ENCODE results near the gene MMP17. TPM values are rescaled to one million over a fixed set of nuclear protein-coding genes. Genes with fewer than 3 reads are reported as not detected.

Gene MMP17
- total RNA-seq, 1 donor from 2014 or later, result 0.69 TPM

DNA sequence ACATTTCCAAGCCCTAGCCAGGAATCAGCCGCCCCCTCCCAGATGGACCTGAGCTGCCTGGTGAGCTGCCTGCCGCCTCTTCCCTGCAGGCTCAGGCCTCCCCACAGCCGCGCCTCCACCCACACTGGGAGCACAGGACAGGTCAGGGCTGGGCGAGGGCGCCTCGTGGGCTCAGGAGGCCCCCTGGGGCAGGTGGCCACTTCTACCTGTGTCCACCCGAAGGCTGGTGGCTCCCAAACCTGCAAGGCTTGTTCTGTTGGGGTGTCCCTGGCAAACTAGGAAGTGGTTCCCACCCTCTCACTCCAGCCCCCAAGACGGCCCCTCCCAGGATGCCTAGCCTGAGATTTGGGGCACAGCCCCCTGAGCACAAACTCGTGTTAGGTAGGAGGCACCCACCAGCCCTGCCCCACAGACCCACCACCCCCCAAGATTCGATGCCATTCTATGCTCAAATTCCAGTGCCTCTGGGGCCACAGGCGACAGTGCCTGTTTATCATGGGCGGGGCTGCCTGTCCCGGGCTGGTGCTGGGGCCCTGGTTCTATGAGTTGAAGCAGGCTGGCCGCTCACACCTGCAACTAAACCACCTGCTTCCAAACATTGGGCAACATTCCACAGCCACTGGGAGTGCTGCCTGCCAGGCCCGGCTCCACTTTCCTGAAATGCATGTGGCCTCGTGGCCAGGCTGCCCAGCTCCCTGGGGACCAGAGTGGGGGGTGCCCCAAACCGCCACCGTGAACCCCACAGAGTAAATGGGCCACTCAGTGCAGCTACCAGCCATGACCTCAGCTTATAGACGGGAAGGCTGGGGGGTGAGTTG, 6.8 kb downstream of the MMP17 start:
- no peak overlapping the region for H3K4me3 ChIP-seq (ENCODE audit: low read depth, low read length)
- no peak for DNase-seq (ENCODE audit: low read depth)
- TF ChIP-seq, protein P1, sequence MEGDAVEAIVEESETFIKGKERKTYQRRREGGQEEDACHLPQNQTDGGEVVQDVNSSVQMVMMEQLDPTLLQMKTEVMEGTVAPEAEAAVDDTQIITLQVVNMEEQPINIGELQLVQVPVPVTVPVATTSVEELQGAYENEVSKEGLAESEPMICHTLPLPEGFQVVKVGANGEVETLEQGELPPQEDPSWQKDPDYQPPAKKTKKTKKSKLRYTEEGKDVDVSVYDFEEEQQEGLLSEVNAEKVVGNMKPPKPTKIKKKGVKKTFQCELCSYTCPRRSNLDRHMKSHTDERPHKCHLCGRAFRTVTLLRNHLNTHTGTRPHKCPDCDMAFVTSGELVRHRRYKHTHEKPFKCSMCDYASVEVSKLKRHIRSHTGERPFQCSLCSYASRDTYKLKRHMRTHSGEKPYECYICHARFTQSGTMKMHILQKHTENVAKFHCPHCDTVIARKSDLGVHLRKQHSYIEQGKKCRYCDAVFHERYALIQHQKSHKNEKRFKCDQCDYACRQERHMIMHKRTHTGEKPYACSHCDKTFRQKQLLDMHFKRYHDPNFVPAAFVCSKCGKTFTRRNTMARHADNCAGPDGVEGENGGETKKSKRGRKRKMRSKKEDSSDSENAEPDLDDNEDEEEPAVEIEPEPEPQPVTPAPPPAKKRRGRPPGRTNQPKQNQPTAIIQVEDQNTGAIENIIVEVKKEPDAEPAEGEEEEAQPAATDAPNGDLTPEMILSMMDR (conservative IDR thresholded peaks at IDR 0.05; ENCODE audit: low read depth, low read length), result no peak

DNA sequence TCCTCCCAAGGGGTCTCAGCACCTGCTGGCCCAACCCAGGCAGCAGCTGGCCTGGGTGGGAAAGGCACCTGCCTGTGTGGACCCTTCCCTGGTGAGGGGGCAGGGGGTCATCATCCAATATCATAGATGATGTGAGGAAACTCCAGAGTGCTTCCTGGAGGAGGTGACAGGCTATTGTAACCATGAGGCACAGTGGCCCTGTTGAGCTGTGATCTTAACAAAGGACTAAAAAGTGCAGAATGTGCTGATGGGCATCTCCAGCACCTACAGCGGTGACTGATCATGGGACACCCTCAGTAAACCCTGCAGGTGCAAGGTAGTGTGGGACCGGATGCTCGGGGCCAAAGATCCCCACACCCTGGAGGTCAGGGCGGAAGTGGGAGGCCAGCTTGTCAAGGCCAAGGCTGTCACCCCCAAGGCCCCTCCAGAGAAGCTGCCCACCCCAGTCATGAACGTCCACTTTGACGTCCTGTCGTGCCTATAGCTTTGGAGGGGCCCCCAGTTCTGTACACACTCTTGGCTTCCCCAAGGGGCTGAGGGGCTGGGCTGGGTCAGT, 7.5 kb downstream of the MMP17 start:
- DNase-seq (ENCODE audit: low read depth), result no peak
- TF ChIP-seq, protein P1 (conservative IDR thresholded peaks at IDR 0.05; ENCODE audit: low read depth, low read length), result no peak

DNA sequence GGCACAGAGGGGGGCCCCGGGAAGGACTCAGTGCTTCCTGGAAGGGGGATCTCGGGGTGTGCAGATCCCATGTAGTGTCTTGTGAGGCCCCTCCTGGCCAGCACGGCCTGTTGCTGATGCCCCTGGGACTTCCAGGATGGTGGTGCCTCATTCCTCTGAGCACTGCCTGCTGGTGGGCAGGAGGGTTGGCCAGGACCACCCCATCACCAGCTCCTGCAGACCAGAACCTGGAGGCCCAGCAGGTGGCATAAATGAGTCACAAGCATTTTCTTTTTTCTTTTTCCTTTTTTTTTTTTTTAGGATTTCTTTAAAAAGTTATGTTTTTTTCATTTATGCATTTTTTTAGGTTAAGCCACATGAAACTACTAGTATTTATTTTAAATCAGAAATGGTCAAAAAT, 8.0 kb downstream of the MMP17 start:
- TF ChIP-seq, protein P1 (conservative IDR thresholded peaks at IDR 0.05; ENCODE audit: low read depth, low read length), result peak; percentile 48
- no peak for DNase-seq (ENCODE audit: low read depth)

More for the DNA sequence above, 7.5 kb downstream of the MMP17 start:
- H3K4me3 ChIP-seq (ENCODE audit: low read depth, low read length), result no peak overlapping the region

DNA sequence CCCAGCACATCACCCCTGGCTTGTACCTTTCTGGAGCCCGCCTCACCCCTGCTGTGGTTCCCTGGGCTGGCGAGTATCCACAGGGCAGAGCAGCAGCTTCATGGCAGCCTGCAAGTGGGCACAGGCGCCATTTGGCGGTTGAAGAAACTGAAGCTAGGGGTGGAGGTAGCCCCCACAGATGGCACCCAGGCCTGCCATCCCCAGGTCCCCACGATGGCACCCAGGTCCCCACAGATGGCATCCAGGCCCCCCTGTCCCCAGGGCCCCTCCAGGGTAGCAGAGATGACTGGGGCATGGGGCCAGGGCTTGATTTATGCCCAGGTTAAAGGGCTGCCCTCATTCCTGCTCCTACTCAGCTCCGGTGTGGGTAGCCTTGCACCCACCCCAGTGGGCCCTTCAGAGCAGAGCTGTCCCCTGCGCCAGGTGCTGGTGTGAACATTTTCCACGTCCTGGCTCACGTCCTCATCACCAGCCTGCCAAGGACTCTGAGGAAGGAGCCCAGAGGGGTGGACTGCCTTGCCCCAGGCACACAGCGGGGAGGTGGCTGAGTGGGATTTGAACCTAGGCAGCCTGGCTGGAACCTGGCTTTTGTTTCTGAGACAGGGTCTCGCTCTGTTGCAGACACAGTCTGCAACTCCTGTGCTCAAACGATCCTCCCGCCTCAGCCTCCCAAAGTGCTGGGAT, 8.7 kb downstream of the MMP17 start:
- TF ChIP-seq, protein P1 (conservative IDR thresholded peaks at IDR 0.05; ENCODE audit: low read depth, low read length), result no peak
- no peak for DNase-seq (ENCODE audit: low read depth)
- no peak overlapping the region for H3K4me3 ChIP-seq (ENCODE audit: low read depth, low read length)

More for the DNA sequence above, 8.0 kb downstream of the MMP17 start:
- H3K4me3 ChIP-seq (ENCODE audit: low read depth, low read length), result no peak overlapping the region

DNA sequence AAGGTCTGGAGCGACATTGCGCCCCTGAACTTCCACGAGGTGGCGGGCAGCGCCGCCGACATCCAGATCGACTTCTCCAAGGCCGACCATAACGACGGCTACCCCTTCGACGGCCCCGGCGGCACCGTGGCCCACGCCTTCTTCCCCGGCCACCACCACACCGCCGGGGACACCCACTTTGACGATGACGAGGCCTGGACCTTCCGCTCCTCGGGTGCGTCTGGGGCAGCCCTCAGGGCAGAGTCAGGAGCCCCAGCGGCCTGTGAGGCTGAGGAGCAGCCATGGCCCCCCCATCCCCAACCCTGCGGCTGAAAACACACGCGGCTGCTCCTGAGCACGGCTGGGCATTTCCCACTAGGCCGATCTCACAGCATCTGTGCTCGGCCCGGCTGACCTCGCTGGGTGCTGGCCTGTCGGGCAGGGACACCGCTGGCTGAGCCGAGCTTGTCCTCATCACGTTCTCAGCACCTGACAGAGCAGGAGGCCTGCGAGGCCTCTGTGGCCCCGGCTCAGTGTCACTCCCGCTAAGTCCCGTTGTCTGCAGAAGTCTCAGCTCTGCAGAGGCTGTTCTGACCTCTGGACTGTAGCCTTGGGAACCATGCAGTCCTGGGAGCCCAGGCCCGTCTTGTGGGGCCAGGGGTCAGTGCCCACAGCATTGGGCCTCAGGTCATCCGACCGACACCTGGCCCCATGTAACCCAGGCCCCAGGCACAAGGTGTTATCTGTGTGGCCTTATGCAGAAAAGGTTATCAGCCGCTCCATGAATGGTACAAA, 12.6 kb downstream of the MMP17 start:
- TF ChIP-seq, protein P1 (conservative IDR thresholded peaks at IDR 0.05; ENCODE audit: low read depth, low read length), result no peak
- no peak for DNase-seq (ENCODE audit: low read depth)
- H3K4me3 ChIP-seq (ENCODE audit: low read depth, low read length), result no peak overlapping the region

DNA sequence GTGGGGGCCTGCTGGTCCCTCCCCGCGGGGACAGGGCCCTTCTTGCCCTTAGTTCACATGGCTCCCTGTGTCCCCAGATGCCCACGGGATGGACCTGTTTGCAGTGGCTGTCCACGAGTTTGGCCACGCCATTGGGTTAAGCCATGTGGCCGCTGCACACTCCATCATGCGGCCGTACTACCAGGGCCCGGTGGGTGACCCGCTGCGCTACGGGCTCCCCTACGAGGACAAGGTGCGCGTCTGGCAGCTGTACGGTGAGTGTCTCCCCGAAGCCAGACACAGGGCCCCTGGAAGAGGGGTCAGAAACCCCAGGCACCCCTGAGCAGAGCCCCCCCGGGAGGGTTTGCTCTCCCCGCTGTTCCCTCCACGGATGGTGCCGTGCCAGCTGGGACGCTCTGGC, 13.4 kb downstream of the MMP17 start:
- H3K4me3 ChIP-seq (ENCODE audit: low read depth, low read length), result no peak overlapping the region
- TF ChIP-seq, protein P1 (conservative IDR thresholded peaks at IDR 0.05; ENCODE audit: low read depth, low read length), result no peak
- no peak for DNase-seq (ENCODE audit: low read depth)

All from epithelial cell of proximal tubule (primary cell).